Measurements from ENCODE around the gene NMD3.
A peak's percentile ranks its signal among the peaks of the same experiment; 100 is the strongest.
"Not testable (repeated sequence)": the region's sequence is repeated elsewhere in the genome, so short reads cannot be mapped to it uniquely, and the experiment has no call there.

Gene NMD3

GRCh38 chr3:161220850-161221753, at the start of gene NMD3:
TSS of gene NMD3 (plus strand) at chr3:161221311. CDS start at chr3:161222014, 703 bp downstream.
- Histone ChIP-seq H3K4me1 (ENCODE audit: insufficient read depth, low read length) (no peaks in the 10 kb centered on the region), H3K36me3 (ENCODE audit: insufficient read depth, low read length) (0 out of 2 replicates have a peak, but pooled peaks cover under 1% of the 10 kb centered on the region), H3K9ac (ENCODE audit: low read depth, low read length) (peak within 1 kb of the TSS; percentile 64), H3K9me3 (ENCODE audit: control insufficient read depth, insufficient read depth, low read length) (no peaks in the 10 kb centered on the region)

GRCh38 chr3:161171639-161172552, 49.2 kb upstream of the NMD3 start:
- H3K4me1 ChIP-seq (ENCODE audit: insufficient read depth, low read length) = no peaks in the 10 kb centered on the region
- H3K9ac ChIP-seq (ENCODE audit: low read depth, low read length) = no peak overlapping the region
- no peaks in the 10 kb centered on the region; the same call in 1 of the 2 replicates for H3K9me3 ChIP-seq (ENCODE audit: control insufficient read depth, insufficient read depth, low read length)
- H3K36me3 ChIP-seq (ENCODE audit: insufficient read depth, low read length) = no peaks in the 10 kb centered on the region

DNA sequence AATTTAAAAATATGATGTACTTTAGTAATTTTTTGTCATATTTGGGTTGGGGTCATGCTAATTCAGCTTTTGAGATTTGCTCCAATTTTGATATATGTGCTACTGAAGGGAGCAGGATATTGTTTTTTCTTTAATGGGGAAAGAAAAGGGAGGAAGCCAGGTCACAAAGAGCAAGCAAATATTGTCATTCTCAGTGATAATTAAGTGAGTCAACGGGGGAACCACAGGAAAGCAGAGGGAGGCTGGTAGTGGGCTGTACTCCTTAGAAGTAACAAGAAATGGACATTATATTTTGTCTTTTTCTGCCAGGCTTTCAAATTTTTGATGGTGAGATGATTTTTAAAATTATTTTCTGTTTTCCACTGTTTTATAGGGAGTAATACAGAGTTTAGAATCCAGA, 45.6 kb upstream of the NMD3 start:
- Histone ChIP-seq H3K36me3 (ENCODE audit: insufficient read depth, low read length) (no peaks in the 10 kb centered on the region), H3K9ac (ENCODE audit: low read depth, low read length) (no peak overlapping the region), H3K9me3 (ENCODE audit: control insufficient read depth, insufficient read depth, low read length) (no peaks in the 10 kb centered on the region; the same call in 1 of the 2 replicates), H3K4me1 (ENCODE audit: insufficient read depth, low read length) (no peaks in the 10 kb centered on the region)

DNA sequence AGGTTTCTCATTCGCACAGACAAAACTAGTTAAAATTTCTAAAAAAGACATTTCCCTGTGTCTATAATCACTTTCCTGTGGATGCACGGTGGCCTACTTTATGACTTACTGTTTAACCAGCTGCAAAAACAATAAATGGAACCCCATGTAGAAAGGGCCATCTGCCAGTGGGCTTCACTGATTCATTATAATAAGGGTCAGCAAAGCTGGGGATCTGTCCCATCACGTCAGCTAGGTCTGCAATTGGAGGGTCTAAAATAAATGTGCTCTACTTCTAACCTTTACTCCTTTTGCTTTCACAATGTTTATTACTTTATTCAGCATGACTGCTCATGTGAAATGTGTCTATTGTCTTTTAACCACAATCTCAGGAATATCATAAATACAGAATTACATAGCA, 43.1 kb upstream of the NMD3 start:
- Histone ChIP-seq H3K9me3 (ENCODE audit: control insufficient read depth, insufficient read depth, low read length) (no peaks in the 10 kb centered on the region; the same call in none of the 2 replicates), H3K36me3 (ENCODE audit: insufficient read depth, low read length) (no peaks in the 10 kb centered on the region), H3K4me1 (ENCODE audit: insufficient read depth, low read length) (no peaks in the 10 kb centered on the region), H3K9ac (ENCODE audit: low read depth, low read length) (no peak overlapping the region)

DNA sequence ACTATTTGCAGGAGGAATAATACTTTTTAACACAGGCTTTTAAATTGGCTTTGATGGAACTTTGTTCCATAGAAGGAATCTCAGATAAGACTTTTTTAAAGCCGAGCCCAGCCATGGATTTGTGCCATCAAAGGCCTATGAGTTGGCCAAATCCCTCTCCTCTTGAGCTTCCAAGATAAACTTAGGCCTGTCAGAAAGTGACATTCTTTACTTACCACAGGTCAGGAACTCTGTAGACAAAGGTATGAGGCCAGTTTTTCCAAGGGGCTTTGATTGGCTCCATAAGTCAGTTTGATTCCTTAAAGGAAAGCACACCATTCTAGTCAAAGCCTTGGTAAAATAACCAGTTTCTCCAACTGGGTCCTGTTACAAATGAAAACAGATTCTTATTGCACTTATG, 39.7 kb upstream of the NMD3 start:
- H3K36me3 ChIP-seq (ENCODE audit: insufficient read depth, low read length); H3K9me3 ChIP-seq (ENCODE audit: control insufficient read depth, insufficient read depth, low read length); H3K9ac ChIP-seq (ENCODE audit: low read depth, low read length); H3K4me1 ChIP-seq (ENCODE audit: insufficient read depth, low read length): not testable (repeated sequence)

DNA sequence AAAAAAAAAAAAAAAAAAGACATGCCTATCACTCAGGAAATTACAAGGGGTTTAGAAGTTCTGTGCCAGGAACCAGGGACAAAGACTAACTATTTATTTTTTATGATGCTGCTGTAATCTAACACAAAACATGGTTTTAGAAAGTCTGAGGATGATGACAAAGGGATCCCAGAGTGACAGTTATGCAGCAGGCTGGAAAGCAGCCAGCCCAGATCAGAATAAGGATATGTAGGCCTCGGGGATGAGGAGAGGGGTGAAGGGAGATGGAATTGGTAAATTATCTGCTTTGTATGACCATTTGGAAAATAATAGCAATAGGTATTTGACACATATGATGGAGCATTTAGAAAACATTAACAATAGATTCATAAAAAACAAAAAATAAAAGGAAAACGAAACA, 34.1 kb upstream of the NMD3 start:
- H3K9ac ChIP-seq (ENCODE audit: low read depth, low read length) = no peak overlapping the region
- no peaks in the 10 kb centered on the region for H3K4me1 ChIP-seq (ENCODE audit: insufficient read depth, low read length)
- no peaks in the 10 kb centered on the region; the same call in 1 of the 2 replicates for H3K9me3 ChIP-seq (ENCODE audit: control insufficient read depth, insufficient read depth, low read length)
- no peaks in the 10 kb centered on the region for H3K36me3 ChIP-seq (ENCODE audit: insufficient read depth, low read length)

DNA sequence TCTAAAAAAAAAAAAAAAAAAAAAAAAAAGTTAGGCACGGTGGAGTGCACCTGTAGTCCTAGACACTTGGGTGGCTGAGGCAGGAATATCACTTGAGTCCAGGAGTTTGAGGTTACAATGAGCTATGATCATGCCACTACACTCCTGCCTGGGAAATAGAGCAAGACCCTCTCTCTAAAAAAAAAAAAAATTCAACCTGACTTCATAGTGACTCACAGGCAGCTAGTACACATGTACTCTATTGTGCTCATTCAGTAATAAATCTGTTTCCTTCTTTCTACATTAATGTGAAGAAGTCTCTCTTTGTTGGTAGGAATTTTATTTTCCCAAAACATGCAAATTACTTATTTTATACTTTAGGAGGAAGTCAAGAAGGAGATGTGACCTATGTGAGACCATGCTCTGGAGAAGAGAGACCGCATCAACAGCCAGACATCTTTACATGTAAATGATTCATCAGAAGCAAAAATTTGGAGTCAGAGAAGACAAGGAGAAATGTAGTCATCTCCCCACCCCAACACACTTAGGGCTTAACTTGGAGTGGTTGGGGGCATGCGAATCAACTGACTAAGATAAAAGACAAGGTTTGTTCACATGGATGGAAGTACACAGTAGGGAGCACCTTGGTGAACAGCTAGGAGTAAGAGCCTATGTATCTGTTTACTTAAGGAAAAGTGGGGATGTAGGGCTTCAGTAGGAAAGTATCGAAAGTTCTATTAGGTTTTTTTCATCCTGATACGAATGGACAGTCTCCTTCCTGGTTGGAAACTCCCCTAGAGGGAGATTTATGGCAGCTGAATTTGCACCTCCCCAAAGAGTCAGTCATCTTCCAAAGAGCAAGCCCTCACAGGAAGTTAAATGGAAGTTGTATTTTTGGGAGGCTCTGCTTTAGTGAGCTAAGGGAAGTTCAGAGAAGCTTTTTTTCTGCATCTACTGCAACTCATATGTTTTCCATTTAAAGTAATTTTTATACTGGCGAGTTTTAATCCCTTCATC, 23.0 kb upstream of the NMD3 start:
- Histone ChIP-seq H3K9ac (ENCODE audit: low read depth, low read length) (no peak overlapping the region), H3K36me3 (ENCODE audit: insufficient read depth, low read length) (no peaks in the 10 kb centered on the region), H3K4me1 (ENCODE audit: insufficient read depth, low read length) (no peaks in the 10 kb centered on the region), H3K9me3 (ENCODE audit: control insufficient read depth, insufficient read depth, low read length) (peaks cover 3% of the 10 kb centered on the region; the same call in 1 of the 2 replicates)

- Histone ChIP-seq H3K4me1 (ENCODE audit: insufficient read depth, low read length) (no peaks in the 10 kb centered on the region), H3K9me3 (ENCODE audit: control insufficient read depth, insufficient read depth, low read length) (peaks cover 3% of the 10 kb centered on the region; the same call in 1 of the 2 replicates), H3K36me3 (ENCODE audit: insufficient read depth, low read length) (no peaks in the 10 kb centered on the region), H3K9ac (ENCODE audit: low read depth, low read length) (no peak overlapping the region)
Observed at GRCh38 chr3:161199926-161200325, 21.2 kb upstream of the NMD3 start.

- no peaks in the 10 kb centered on the region for H3K9me3 ChIP-seq (ENCODE audit: control insufficient read depth, insufficient read depth, low read length)
- H3K4me1 ChIP-seq (ENCODE audit: insufficient read depth, low read length) = no peaks in the 10 kb centered on the region
- no peaks in the 10 kb centered on the region for H3K36me3 ChIP-seq (ENCODE audit: insufficient read depth, low read length)
- H3K9ac ChIP-seq (ENCODE audit: low read depth, low read length) = no peak overlapping the region
Observed at GRCh38 chr3:161203485-161204098, 17.5 kb upstream of the NMD3 start.

- no peaks in the 10 kb centered on the region for H3K36me3 ChIP-seq (ENCODE audit: insufficient read depth, low read length)
- no peaks in the 10 kb centered on the region for H3K9me3 ChIP-seq (ENCODE audit: control insufficient read depth, insufficient read depth, low read length)
- peaks cover 4% of the 10 kb centered on the region; the same call in 1 of the 2 replicates for H3K4me1 ChIP-seq (ENCODE audit: insufficient read depth, low read length)
- no peak overlapping the region for H3K9ac ChIP-seq (ENCODE audit: low read depth, low read length)
Observed at GRCh38 chr3:161208931-161209330, 12.2 kb upstream of the NMD3 start.

DNA sequence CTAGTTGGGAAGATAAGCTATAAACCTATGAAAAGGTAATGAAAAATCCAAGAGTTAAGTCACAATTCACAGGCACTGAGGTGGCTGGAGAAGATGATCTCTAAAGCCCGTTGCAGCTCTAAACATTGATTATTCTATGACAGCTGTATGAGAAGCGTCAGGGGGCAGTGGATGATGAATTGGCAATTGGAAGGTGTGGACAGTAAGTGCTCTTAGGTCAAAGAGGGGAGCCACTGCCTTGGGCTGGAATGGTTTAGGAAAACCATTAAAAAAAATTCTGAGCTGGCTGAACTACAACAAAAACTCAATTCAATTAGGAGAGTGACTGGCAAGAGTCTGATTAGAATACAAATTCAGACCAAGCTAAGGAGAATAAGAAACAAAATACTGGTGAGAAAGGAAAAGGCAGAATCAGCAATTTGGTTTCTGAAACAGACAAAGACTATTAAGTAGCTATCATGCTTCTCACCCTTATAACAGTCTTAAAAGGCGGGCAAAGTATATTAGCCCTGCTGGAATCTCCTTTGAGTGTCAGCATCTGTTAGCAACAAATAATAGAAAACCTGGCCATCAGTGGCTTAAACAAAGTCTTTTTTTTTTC, 8.8 kb upstream of the NMD3 start:
- Histone ChIP-seq H3K9me3 (ENCODE audit: control insufficient read depth, insufficient read depth, low read length) (no peaks in the 10 kb centered on the region), H3K4me1 (ENCODE audit: insufficient read depth, low read length) (peaks cover 4% of the 10 kb centered on the region; the same call in 1 of the 2 replicates), H3K36me3 (ENCODE audit: insufficient read depth, low read length) (no peaks in the 10 kb centered on the region), H3K9ac (ENCODE audit: low read depth, low read length) (no peak overlapping the region)

- Histone ChIP-seq H3K4me1 (ENCODE audit: insufficient read depth, low read length) (peaks cover 4% of the 10 kb centered on the region; the same call in 1 of the 2 replicates), H3K36me3 (ENCODE audit: insufficient read depth, low read length) (no peaks in the 10 kb centered on the region), H3K9me3 (ENCODE audit: control insufficient read depth, insufficient read depth, low read length) (no peaks in the 10 kb centered on the region), H3K9ac (ENCODE audit: low read depth, low read length) (no peak overlapping the region)
Observed at GRCh38 chr3:161212906-161213305, 8.2 kb upstream of the NMD3 start.

- no peak overlapping the region for H3K9ac ChIP-seq (ENCODE audit: low read depth, low read length)
- no peaks in the 10 kb centered on the region for H3K9me3 ChIP-seq (ENCODE audit: control insufficient read depth, insufficient read depth, low read length)
- no peaks in the 10 kb centered on the region for H3K36me3 ChIP-seq (ENCODE audit: insufficient read depth, low read length)
- H3K4me1 ChIP-seq (ENCODE audit: insufficient read depth, low read length) = peaks cover 4% of the 10 kb centered on the region; the same call in 1 of the 2 replicates
Observed at GRCh38 chr3:161213644-161214043, 7.5 kb upstream of the NMD3 start.
